HepG2 (cell line): Measurements from ENCODE around the gene FASTK. TPM values are rescaled to one million over a fixed set of nuclear protein-coding genes. Genes with fewer than 3 reads are reported as not detected.

Source experiments
- HNRNPUL1 ChIP-seq: fragments of 200-400 bp; formaldehyde crosslinking; IDR thresholded peaks from 2 replicates; pipeline ENCODE4 v1.6.1; 2017; ENCODE audit warnings: low read depth, mild to moderate bottlenecking, low read length, moderate library complexity
- IRF1 ChIP-seq: sonication (generic); formaldehyde crosslinking; IDR thresholded peaks from 2 replicates; pipeline ENCODE4 v1.4.0; 2020; ENCODE audit warnings: low read depth, mild to moderate bottlenecking, missing genetic modification reagents
- KDM3A ChIP-seq: IDR thresholded peaks from 2 replicates; pipeline ENCODE4 v1.6.1; 2018; ENCODE audit warnings: low read depth, missing compliant biosample characterization
- MIER3 ChIP-seq: IDR thresholded peaks from 2 replicates; pipeline ENCODE4 v1.6.1; 2016; ENCODE audit warnings: missing compliant biosample characterization, borderline replicate concordance
- MIXL1 ChIP-seq: IDR thresholded peaks from 2 replicates; pipeline ENCODE4 v1.6.1; 2016
- NCOA5 ChIP-seq: sonication (generic); formaldehyde crosslinking; IDR thresholded peaks from 2 replicates; pipeline ENCODE4 v1.4.0; 2020; ENCODE audit warnings: missing genetic modification reagents
- NFYC ChIP-seq: IDR thresholded peaks from 2 replicates; pipeline ENCODE4 v1.6.1; 2016; ENCODE audit warnings: missing genetic modification reagents, missing compliant biosample characterization
- PAXIP1 ChIP-seq: sonication (generic); formaldehyde crosslinking; conservative IDR thresholded peaks from 2 replicates; pipeline ENCODE4 v1.4.0; 2020; ENCODE audit warnings: mild to moderate bottlenecking, missing genetic modification reagents, moderate library complexity
- PCBP2 ChIP-seq: fragments of 200-400 bp; formaldehyde crosslinking; optimal IDR thresholded peaks from 2 replicates; pipeline ENCODE3; 2018; ENCODE audit warnings: low read length, low read depth; ENCODE audit not compliant: poor library complexity, severe bottlenecking
- RAD51 ChIP-seq: fragments of 450-650 bp; IDR thresholded peaks from 2 replicates; pipeline ENCODE4 v1.6.1; 2016; ENCODE audit warnings: borderline replicate concordance
- REPIN1 ChIP-seq: sonication (generic); formaldehyde crosslinking; IDR thresholded peaks from 2 replicates; pipeline ENCODE4 v1.8.0; 2022; ENCODE audit warnings: missing genetic modification reagents, low read depth, mild to moderate bottlenecking, borderline replicate concordance
- RFXANK ChIP-seq: IDR thresholded peaks from 2 replicates; pipeline ENCODE4 v1.6.1; 2016
- RNF2 ChIP-seq: fragments of 450-650 bp; conservative IDR thresholded peaks from 2 replicates; pipeline ENCODE4 v1.6.1; 2016; ENCODE audit warnings: low read depth
- SNAPC5 ChIP-seq: sonication (generic); formaldehyde crosslinking; IDR thresholded peaks from 2 replicates; pipeline ENCODE4 v1.8.1; 2023; ENCODE audit warnings: mild to moderate bottlenecking, missing genetic modification reagents, borderline replicate concordance
- SRY ChIP-seq: sonication (generic); formaldehyde crosslinking; IDR thresholded peaks from 2 replicates; pipeline ENCODE4 v1.8.0; 2022; ENCODE audit warnings: mild to moderate bottlenecking, missing genetic modification reagents
- TP53 ChIP-seq: sonication (generic); formaldehyde crosslinking; conservative IDR thresholded peaks from 2 replicates; pipeline ENCODE4 v1.4.0; 2020; ENCODE audit warnings: missing genetic modification reagents
- ZBTB14 ChIP-seq: sonication (generic); formaldehyde crosslinking; IDR thresholded peaks from 2 replicates; pipeline ENCODE4 v1.4.0; 2020; ENCODE audit warnings: missing genetic modification reagents
- ZNF205 ChIP-seq: IDR thresholded peaks from 2 replicates; pipeline ENCODE4 v1.6.1; 2018; ENCODE audit warnings: missing biosample characterization, missing genetic modification reagents
- ZNF441 ChIP-seq: sonication (generic); formaldehyde crosslinking; IDR thresholded peaks from 2 replicates; pipeline ENCODE4 v1.7.0; 2021; ENCODE audit warnings: missing genetic modification reagents, borderline replicate concordance
- ZNF501 ChIP-seq: sonication (generic); formaldehyde crosslinking; IDR thresholded peaks from 2 replicates; pipeline ENCODE4 v1.5.1; 2020; ENCODE audit warnings: mild to moderate bottlenecking, moderate library complexity, missing genetic modification reagents
- ZNF546 ChIP-seq: sonication (generic); formaldehyde crosslinking; conservative IDR thresholded peaks from 2 replicates; pipeline ENCODE4 v1.8.1; 2023; ENCODE audit warnings: mild to moderate bottlenecking, missing genetic modification reagents
- ZNF577 ChIP-seq: sonication (generic); formaldehyde crosslinking; IDR thresholded peaks from 2 replicates; pipeline ENCODE4 v1.4.0; 2020; ENCODE audit warnings: mild to moderate bottlenecking, low read depth, missing genetic modification reagents, borderline replicate concordance
- ZNF670 ChIP-seq: sonication (generic); formaldehyde crosslinking; IDR thresholded peaks from 2 replicates; pipeline ENCODE4 v1.8.0; 2022; ENCODE audit warnings: mild to moderate bottlenecking, missing genetic modification reagents, borderline replicate concordance
- ZSCAN30 ChIP-seq: sonication (generic); formaldehyde crosslinking; IDR thresholded peaks from 2 replicates; pipeline ENCODE4 v1.5.0; 2020; ENCODE audit warnings: mild to moderate bottlenecking, missing genetic modification reagents
- polyA plus RNA-seq, 8 experiments: library from polyadenylated mRNA; depleted of rRNA in 3 of 8; stranded (reverse) in 7 of 8; unstranded in 1 of 8; fragments of >200 nt; fragmentation: Illumina TruSeq in 4 of 8; extraction: Trizol in 4 of 8; gene quantifications; 2 replicates each; pipeline versions ENCODE4 v1.2.1 to v1.2.3, GENCODE V29; 2011 to 2016; ENCODE audit warnings: low read depth in 4 of 8, missing spikeins in 1 of 8, mixed read lengths in 1 of 8; ENCODE audit not compliant: insufficient read depth in 1 of 8
- total RNA-seq, 5 experiments: library from RNA; depleted of rRNA; stranded (reverse); fragments of >200 nt; fragmentation: Illumina TruSeq; extraction: Trizol; gene quantifications; 2 replicates each; pipeline ENCODE4 v1.2.3, GENCODE V29; 2016; ENCODE audit warnings: low read depth in 1 of 5

FASTK gene
- total and polyA plus RNA-seq, 2 of the 13 experiments (the other 11 are each of a cell fraction or from before 2014, with no cell fraction given): 52.9 to 55.7 TPM

- no peak for TF ChIP-seq ZNF670
- TF ChIP-seq ZSCAN30 (CRISPR knock-in tag): no peak
- no peak for TF ChIP-seq SNAPC5 (CRISPR knock-in tag)
- TF ChIP-seq RFXANK: no peak; the same call in 1 of the 2 replicates
- TF ChIP-seq ZNF441 (CRISPR knock-in tag): no peak
- no peak; the same call in 1 of the 2 replicates for TF ChIP-seq REPIN1 (CRISPR knock-in tag)
- TF ChIP-seq MIXL1 (CRISPR knock-in tag): peak; percentile 20; the same call in 1 of the 2 replicates
- 0 out of 2 replicates have a peak, but pooled peaks have one; percentile 58 for TF ChIP-seq MIER3 (CRISPR knock-in tag)
- no peak for TF ChIP-seq HNRNPUL1
- 0 out of 2 replicates have a peak, but pooled peaks have one; percentile 18 for TF ChIP-seq ZNF501 (CRISPR knock-in tag)
- TF ChIP-seq ZNF546 (CRISPR knock-in tag): no peak
- TF ChIP-seq RAD51: no peak
- no peak for TF ChIP-seq ZNF205 (CRISPR knock-in tag)
- TF ChIP-seq PAXIP1 (CRISPR knock-in tag): peak; percentile 60; the same call in 1 of the 2 replicates
- no peak for TF ChIP-seq TP53 (CRISPR knock-in tag)
- TF ChIP-seq PCBP2: no peak
- peak; percentile 52; the same call in 1 of the 2 replicates for TF ChIP-seq NFYC (CRISPR knock-in tag)
- no peak for TF ChIP-seq RNF2
- no peak for TF ChIP-seq ZNF577
- no peak for TF ChIP-seq SRY
- TF ChIP-seq KDM3A (CRISPR knock-in tag): no peak
- TF ChIP-seq IRF1 (CRISPR knock-in tag): no peak
- TF ChIP-seq ZBTB14 (CRISPR knock-in tag): peak; percentile 81
- TF ChIP-seq NCOA5: no peak
These were observed 22.4 kb downstream of the FASTK start (continued) for GRCh38 chr7:151057989-151058780.
